Type B pancreatic cell (in vitro differentiated cells): Measurements from ENCODE around the gene NRIP1. TPM values are rescaled to one million over a fixed set of nuclear protein-coding genes. Genes with fewer than 3 reads are reported as not detected.

ENCODE experiments used
- DNase-seq: peaks from one replicate; pipeline ENCODE4 v3.0.0; 2021; ENCODE audit warnings: mixed read lengths; ENCODE audit not compliant: unreplicated experiment; ENCODE audit errors: extremely low spot score
- H3K27ac Mint-ChIP-seq: 2 replicates; pipeline ENCODE4 v1.8.0; 2021; ENCODE audit warnings: mild to moderate bottlenecking, mixed read lengths
- H3K27me3 Mint-ChIP-seq: 2 replicates; pipeline ENCODE4 v1.8.0; 2021; ENCODE audit warnings: mixed read lengths
- H3K36me3 Mint-ChIP-seq: 2 replicates; pipeline ENCODE4 v1.8.0; 2021; ENCODE audit warnings: mixed read lengths
- H3K4me1 Mint-ChIP-seq: one replicate; pipeline ENCODE4 v1.8.0; 2021; ENCODE audit warnings: mixed read lengths; ENCODE audit not compliant: unreplicated experiment
- H3K4me3 Mint-ChIP-seq: 2 replicates; pipeline ENCODE4 v1.8.0; 2021; ENCODE audit warnings: mild to moderate bottlenecking, mixed read lengths
- H3K9me3 Mint-ChIP-seq: 2 replicates; pipeline ENCODE4 v1.8.0; 2021; ENCODE audit warnings: mixed read lengths
- total RNA-seq: library from RNA; stranded (reverse); gene quantifications from 2 replicates; pipeline ENCODE4 v1.2.1, GENCODE V29; 2021; ENCODE audit warnings: low replicate concordance
- TF ChIP-seq, protein P1 (sequence below): fragments of 200-600 bp; sonication (generic); conservative IDR thresholded peaks from 2 replicates; pipeline ENCODE4 v1.5.0; 2021; ENCODE audit warnings: antibody characterized with exemption, mild to moderate bottlenecking

The NRIP1 gene
- total RNA-seq, 1 donor from 2014 or later = 88.6 TPM

DNA sequence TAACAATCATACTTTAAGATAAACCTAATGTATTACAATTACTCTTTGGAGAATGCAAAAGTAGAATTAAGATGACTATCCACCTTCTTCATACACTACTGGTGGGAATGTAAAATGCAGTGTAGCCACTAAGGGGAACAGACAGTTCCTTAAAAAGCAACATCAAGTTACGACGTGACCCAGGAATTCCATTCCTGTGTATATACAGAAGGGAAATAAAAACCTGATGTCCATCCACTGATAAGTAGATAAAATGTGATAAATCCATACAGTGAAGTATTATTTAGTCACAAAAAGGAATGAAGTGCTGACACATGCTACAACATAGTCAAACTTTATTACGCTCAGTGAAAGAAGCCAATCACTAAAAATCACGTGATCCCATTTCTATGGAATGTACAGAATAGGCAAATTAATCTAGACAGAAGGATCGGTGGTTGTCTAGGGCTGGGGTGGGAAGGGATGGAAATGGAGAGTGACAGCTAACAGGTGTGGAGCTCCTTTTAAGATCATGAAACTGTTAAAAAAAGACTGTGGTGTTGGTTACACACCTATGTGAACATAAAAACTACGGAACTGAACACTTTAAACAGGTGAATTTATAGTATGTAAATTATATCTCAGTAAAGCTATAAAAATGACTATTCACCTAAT lies 42.1 kb downstream of the NRIP1 start:
- DNase-seq = no peak
- no peaks in the 10 kb centered on the region for H3K9me3 Mint-ChIP-seq
- H3K4me3 Mint-ChIP-seq = no peak overlapping the region
- no peak overlapping the region for H3K27ac Mint-ChIP-seq
- no peaks in the 10 kb centered on the region for H3K27me3 Mint-ChIP-seq
- peaks cover 17% of the 10 kb centered on the region for H3K4me1 Mint-ChIP-seq
- H3K36me3 Mint-ChIP-seq = peaks cover 44% of the 10 kb centered on the region
- TF ChIP-seq, protein P1, sequence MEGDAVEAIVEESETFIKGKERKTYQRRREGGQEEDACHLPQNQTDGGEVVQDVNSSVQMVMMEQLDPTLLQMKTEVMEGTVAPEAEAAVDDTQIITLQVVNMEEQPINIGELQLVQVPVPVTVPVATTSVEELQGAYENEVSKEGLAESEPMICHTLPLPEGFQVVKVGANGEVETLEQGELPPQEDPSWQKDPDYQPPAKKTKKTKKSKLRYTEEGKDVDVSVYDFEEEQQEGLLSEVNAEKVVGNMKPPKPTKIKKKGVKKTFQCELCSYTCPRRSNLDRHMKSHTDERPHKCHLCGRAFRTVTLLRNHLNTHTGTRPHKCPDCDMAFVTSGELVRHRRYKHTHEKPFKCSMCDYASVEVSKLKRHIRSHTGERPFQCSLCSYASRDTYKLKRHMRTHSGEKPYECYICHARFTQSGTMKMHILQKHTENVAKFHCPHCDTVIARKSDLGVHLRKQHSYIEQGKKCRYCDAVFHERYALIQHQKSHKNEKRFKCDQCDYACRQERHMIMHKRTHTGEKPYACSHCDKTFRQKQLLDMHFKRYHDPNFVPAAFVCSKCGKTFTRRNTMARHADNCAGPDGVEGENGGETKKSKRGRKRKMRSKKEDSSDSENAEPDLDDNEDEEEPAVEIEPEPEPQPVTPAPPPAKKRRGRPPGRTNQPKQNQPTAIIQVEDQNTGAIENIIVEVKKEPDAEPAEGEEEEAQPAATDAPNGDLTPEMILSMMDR = peak; percentile 41

DNA sequence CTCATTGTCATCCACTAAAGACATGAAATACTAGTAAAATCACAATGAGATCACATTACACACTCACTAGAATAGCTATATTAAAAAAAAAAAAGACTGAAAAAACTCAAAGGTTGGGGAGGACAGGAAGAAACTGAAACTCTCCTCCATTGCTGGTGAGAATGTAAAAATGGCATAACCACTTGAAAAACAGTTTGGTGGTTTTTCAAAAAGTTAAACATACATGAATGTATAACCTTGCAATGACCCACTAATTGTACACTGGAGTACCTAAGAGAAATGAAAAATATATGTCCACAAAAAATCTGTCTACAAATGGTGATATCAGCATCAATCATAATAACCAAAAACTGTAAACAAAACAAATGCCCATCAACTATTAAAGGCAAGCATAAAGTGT lies 44.0 kb downstream of the NRIP1 start:
- H3K27me3 Mint-ChIP-seq = no peaks in the 10 kb centered on the region
- peaks cover 13% of the 10 kb centered on the region for H3K4me1 Mint-ChIP-seq
- DNase-seq = no peak
- H3K4me3 Mint-ChIP-seq = no peak overlapping the region
- TF ChIP-seq, protein P1 = no peak
- peaks cover 47% of the 10 kb centered on the region for H3K36me3 Mint-ChIP-seq
- no peaks in the 10 kb centered on the region for H3K9me3 Mint-ChIP-seq
- no peak overlapping the region for H3K27ac Mint-ChIP-seq

DNA sequence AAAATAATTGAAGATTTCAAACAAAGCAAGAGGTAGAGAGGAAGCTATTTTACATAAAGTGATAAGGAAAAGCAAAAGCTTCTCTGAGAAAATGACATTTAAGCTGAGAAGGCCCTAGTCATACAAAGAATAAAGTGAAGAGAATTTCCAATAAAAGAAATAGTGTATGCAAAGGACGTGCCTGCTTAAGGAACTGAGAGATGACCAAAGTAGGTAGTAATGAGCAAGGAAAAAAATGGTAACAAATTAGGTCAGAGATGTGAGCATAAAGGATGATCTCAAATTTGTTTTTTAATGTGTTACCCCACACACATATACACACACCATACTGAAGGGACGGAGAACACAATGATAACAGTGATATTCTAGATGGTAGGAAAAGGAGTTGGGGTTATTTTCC lies 46.4 kb downstream of the NRIP1 start:
- no peaks in the 10 kb centered on the region for H3K27me3 Mint-ChIP-seq
- no peak for DNase-seq
- no peak overlapping the region for H3K27ac Mint-ChIP-seq
- H3K4me1 Mint-ChIP-seq = peaks cover 19% of the 10 kb centered on the region
- TF ChIP-seq, protein P1 = no peak
- no peaks in the 10 kb centered on the region for H3K9me3 Mint-ChIP-seq
- no peak overlapping the region for H3K4me3 Mint-ChIP-seq
- peaks cover 43% of the 10 kb centered on the region for H3K36me3 Mint-ChIP-seq

DNA sequence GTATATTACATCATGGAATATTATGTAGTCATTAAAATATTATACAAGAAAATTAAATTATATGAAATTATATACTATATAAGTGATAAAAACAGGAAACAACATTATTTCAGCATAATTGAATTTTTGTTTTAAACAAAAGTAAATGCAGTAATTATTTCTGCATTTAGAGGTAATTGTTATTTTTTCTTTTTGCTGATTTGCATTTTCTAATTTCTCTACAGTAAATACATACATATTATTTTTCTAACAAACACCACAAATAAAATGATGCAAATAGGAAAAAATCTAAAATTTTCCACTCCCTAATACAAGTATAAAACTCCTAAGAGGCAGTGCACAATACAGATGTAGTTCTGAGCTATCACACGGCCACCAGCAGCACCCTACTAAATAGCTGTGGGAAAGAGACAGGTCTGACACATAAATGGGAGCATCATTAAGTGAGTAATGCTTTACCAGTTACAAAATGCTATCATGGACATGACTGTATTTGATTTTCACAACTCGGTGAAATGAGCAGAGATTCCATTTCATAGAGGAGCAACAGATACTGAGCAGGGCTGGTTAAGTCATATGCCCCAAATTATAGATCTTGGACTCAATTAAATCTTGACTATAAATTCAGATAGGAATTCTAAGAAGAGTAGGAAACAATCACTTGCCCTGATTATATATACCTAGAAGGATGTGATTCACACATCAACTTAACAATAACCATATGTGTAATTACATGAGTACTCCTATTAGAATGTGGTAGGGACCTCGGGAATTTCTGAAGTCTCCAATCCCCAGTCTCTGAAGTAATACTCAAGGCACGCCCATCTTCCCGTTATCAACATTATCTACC lies 49.0 kb downstream of the NRIP1 start:
- Mint-ChIP-seq H3K27ac (no peak overlapping the region), H3K9me3 (no peaks in the 10 kb centered on the region), H3K4me1 (peaks cover 24% of the 10 kb centered on the region), H3K36me3 (peaks cover 26% of the 10 kb centered on the region), H3K4me3 (no peak overlapping the region), H3K27me3 (no peaks in the 10 kb centered on the region)
- DNase-seq = no peak
- TF ChIP-seq, protein P1 = no peak

DNA sequence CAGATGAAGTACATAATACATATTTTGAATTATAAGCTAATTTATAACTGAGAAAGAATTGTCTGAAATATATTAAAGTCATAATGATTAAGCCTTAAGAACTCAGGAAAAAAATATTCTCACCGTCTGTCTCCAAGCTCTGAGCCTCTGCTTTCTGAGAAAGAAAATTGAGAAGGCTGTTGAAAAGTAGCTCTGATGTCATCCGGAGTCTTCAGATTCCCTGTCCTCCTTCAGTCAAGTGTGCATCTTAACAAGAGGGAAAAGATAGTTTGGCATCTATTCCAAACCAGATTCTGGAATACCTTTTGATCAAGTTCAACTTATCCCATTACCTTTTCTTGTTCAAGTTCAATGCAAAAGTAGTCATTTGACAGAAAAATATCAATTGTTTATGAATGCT lies 50.6 kb downstream of the NRIP1 start:
- H3K4me1 Mint-ChIP-seq = peaks cover 25% of the 10 kb centered on the region
- no peak overlapping the region for H3K4me3 Mint-ChIP-seq
- peaks cover 32% of the 10 kb centered on the region for H3K36me3 Mint-ChIP-seq
- no peaks in the 10 kb centered on the region for H3K9me3 Mint-ChIP-seq
- TF ChIP-seq, protein P1 = no peak
- no peak overlapping the region for H3K27ac Mint-ChIP-seq
- no peak for DNase-seq
- H3K27me3 Mint-ChIP-seq = no peaks in the 10 kb centered on the region
